ENCODE measurements around the gene MINDY1. TPM values are rescaled to one million over a fixed set of nuclear protein-coding genes. Genes with fewer than 3 reads are reported as not detected.

MINDY1 gene
- total RNA-seq, 1 experiment from 2014 or later = 6.8 TPM

- no peak overlapping the region for H3K18ac ChIP-seq (ENCODE audit: insufficient read length, low read depth, low read length)
- H3T11ph ChIP-seq (ENCODE audit: low read length) = no peak overlapping the region
- H3K36me3 Mint-ChIP-seq (ENCODE audit: insufficient read depth in 1 of 3, low read depth in 3 of 3) = peaks cover 60 to 83% (median 83%) of the 10 kb centered on the region in 3 experiments
- no peaks in the 10 kb centered on the region; the same call in none of the 2 replicates for H3K27me3 Mint-ChIP-seq (ENCODE audit: low read depth)
- H4K91ac ChIP-seq (ENCODE audit: insufficient read length, low read depth, low read length) = no peak overlapping the region
- no peak overlapping the region for H2BK15ac ChIP-seq (ENCODE audit: low read depth, low read length)
- no peak overlapping the region for H3K4me2 ChIP-seq (ENCODE audit: insufficient read depth, insufficient read length, low read length)
- H2BK120ac ChIP-seq (ENCODE audit: low read depth, low read length, poor library complexity, severe bottlenecking) = no peak overlapping the region
- no peak overlapping the region for H2BK12ac ChIP-seq (ENCODE audit: insufficient read length, low read depth, low read length)
- no peaks in the 10 kb centered on the region for H3K27me3 ChIP-seq (ENCODE audit: insufficient read depth, low read length)
- no peaks in the 10 kb centered on the region for H3K9me3 Mint-ChIP-seq
- H2AK5ac ChIP-seq (ENCODE audit: insufficient read length, low read length) = no peak overlapping the region
- no peak overlapping the region for H2AFZ ChIP-seq (ENCODE audit: low read length)
- H2BK20ac ChIP-seq (ENCODE audit: low read depth, low read length, poor library complexity, severe bottlenecking) = no peak overlapping the region
- H3K27ac ChIP-seq (ENCODE audit: insufficient read length, low read depth, low read length) = no peak overlapping the region
- H3K79me2 ChIP-seq (ENCODE audit: insufficient read depth, low read length) = peaks cover 4% of the 10 kb centered on the region; the same call in 1 of the 2 replicates
- H3K9ac ChIP-seq (ENCODE audit: extremely low read depth, insufficient read length, low read length) = no peak overlapping the region
- TF ChIP-seq CTCF (conservative IDR thresholded peaks at IDR 0.05) = no peak
- H3K23ac ChIP-seq (ENCODE audit: insufficient read length, low read depth, low read length) = no peak overlapping the region
- H4K5ac ChIP-seq (ENCODE audit: insufficient read length, low read depth, low read length) = no peak overlapping the region
- H3K4me1 ChIP-seq (ENCODE audit: insufficient read depth, low read length) = no peaks in the 10 kb centered on the region; the same call in 1 of the 2 replicates
- H3K56ac ChIP-seq (ENCODE audit: insufficient read length, low read depth, low read length) = no peak overlapping the region
- no peak overlapping the region for H3K4ac ChIP-seq (ENCODE audit: low read depth, low read length)
- no peak overlapping the region for H3K14ac ChIP-seq (ENCODE audit: insufficient read depth, low read length)
- WGBS (ENCODE audit: extremely low coverage, insufficient read length, low lambda C conversion rate) = no CpG with 5 or more reads among the region's 4 CpGs
- H2BK5ac ChIP-seq (ENCODE audit: insufficient read length, low read length) = no peak overlapping the region
- no peaks in the 10 kb centered on the region for H3K23me2 ChIP-seq (ENCODE audit: insufficient read length, low read depth, low read length, poor library complexity, severe bottlenecking)
- no peak overlapping the region for H3K4me3 Mint-ChIP-seq
- peak overlapping the region in 1 of 3 experiments; percentile 58; a peak in 3 of 7 replicates for H3K27ac Mint-ChIP-seq
- H3K4me1 Mint-ChIP-seq = peaks cover 12 to 14% of the 10 kb centered on the region in 2 experiments
- no peak overlapping the region for H4K8ac ChIP-seq (replicated peaks; ENCODE audit: insufficient read length, low read depth, low read length)
- H4K20me1 ChIP-seq (ENCODE audit: control insufficient read depth, insufficient read depth, insufficient read length) = no peaks in the 10 kb centered on the region
- DNase-seq = no peak
- no peaks in the 10 kb centered on the region for H3K9me3 ChIP-seq (ENCODE audit: control insufficient read depth, low read depth, low read length)
- H3K79me1 ChIP-seq (ENCODE audit: insufficient read depth, low read depth, low read length, poor library complexity, severe bottlenecking) = no peaks in the 10 kb centered on the region
Measured at GRCh38 chr1:150965605-150966004, 41.1 kb downstream of the MINDY1 start.
